Measurements from ENCODE around the gene CTNNBL1. TPM values are rescaled to one million over a fixed set of nuclear protein-coding genes. Genes with fewer than 3 reads are reported as not detected.

CTNNBL1 gene
- total and polyA plus RNA-seq, 2 donors (not counting 3 experiments of a cell fraction or from before 2014, with no cell fraction given): 20.8 to 60.2 TPM

- H3K4me1 ChIP-seq (ENCODE audit: control insufficient read depth, extremely low read depth, insufficient read depth, low read length): no peaks in the 10 kb centered on the region
- H3K79me2 ChIP-seq (ENCODE audit: control insufficient read depth, insufficient read depth, low read length): no peaks in the 10 kb centered on the region
- H3K9ac ChIP-seq (replicated peaks; ENCODE audit: extremely low read depth, insufficient read depth, low read length): no peak overlapping the region
- dilution Hi-C loops (cut with MboI; ENCODE audit: extremely low pct_ligation_motif_present, low sequenced_read_pairs) (no loop called here), intact Hi-C loops (cut with micrococcal nuclease) (no loop called here)
- H3K4me3 ChIP-seq (replicated peaks in 1 of 3; ENCODE audit: insufficient read depth in 1 of 3, low read depth in 1 of 3, low read length in 3 of 3): no peak overlapping the region
- no peak overlapping the region for H3K27ac ChIP-seq (ENCODE audit: insufficient read depth, low read depth, low read length)
- H3K27me3 ChIP-seq (ENCODE audit: control insufficient read depth in 2 of 2, insufficient read depth in 2 of 2, low read length in 2 of 2): no peaks in the 10 kb centered on the region
- no peak overlapping the region for H3K4me2 ChIP-seq (ENCODE audit: insufficient read depth, low read length)
- no peak for DNase-seq (ENCODE audit: low read depth, low spot score)
- H4K20me1 ChIP-seq (replicated peaks; ENCODE audit: control insufficient read depth, extremely low read depth, insufficient read depth, low read length): no peaks in the 10 kb centered on the region
- FAIRE-seq: no peak
- ChIA-PET POLR2A (no interaction called here), CTCF (no interaction called here)
- peaks cover 0 to 7% of the 10 kb centered on the region in 2 experiments for H3K36me3 ChIP-seq (ENCODE audit: control insufficient read depth in 2 of 2, extremely low read depth in 1 of 2, insufficient read depth in 2 of 2, low read length in 2 of 2)
- no peak overlapping the region for H2AFZ ChIP-seq (ENCODE audit: low read depth, low read length)
- no peaks in the 10 kb centered on the region for H3K9me3 ChIP-seq (replicated peaks; ENCODE audit: control insufficient read depth, insufficient read depth, low read length)
- BruUV-seq (replicated peaks): no TSS peak
- no peaks in the 10 kb centered on the region for H3K9me1 ChIP-seq (replicated peaks; ENCODE audit: control insufficient read depth, extremely low read depth, insufficient read depth, low read length)
- TF ChIP-seq FOS (IDR thresholded peaks at IDR 0.05; ENCODE audit: borderline replicate concordance, insufficient read depth, low read length) (no peak), JUN (IDR thresholded peaks at IDR 0.05; ENCODE audit: borderline replicate concordance, insufficient read depth, insufficient read length, low read depth) (no peak), MYC (IDR thresholded peaks at IDR 0.05; ENCODE audit: low read depth, low read length) (no peak), POLR2AphosphoS5 (IDR thresholded peaks at IDR 0.05; ENCODE audit: insufficient read depth, low read depth, low read length) (no peak), GATA2 (IDR thresholded peaks at IDR 0.05; ENCODE audit: insufficient read depth, insufficient read length, low read depth, low read length) (no peak), MAX (IDR thresholded peaks at IDR 0.05; ENCODE audit: insufficient read depth, insufficient read length) (no peak), EZH2 (IDR thresholded peaks at IDR 0.05; ENCODE audit: borderline replicate concordance, low read depth, low read length, severe bottlenecking) (no peak), POLR2A (IDR thresholded peaks at IDR 0.05; ENCODE audit: low read depth, low read length) (no peak)
- TF ChIP-seq, protein P1, sequence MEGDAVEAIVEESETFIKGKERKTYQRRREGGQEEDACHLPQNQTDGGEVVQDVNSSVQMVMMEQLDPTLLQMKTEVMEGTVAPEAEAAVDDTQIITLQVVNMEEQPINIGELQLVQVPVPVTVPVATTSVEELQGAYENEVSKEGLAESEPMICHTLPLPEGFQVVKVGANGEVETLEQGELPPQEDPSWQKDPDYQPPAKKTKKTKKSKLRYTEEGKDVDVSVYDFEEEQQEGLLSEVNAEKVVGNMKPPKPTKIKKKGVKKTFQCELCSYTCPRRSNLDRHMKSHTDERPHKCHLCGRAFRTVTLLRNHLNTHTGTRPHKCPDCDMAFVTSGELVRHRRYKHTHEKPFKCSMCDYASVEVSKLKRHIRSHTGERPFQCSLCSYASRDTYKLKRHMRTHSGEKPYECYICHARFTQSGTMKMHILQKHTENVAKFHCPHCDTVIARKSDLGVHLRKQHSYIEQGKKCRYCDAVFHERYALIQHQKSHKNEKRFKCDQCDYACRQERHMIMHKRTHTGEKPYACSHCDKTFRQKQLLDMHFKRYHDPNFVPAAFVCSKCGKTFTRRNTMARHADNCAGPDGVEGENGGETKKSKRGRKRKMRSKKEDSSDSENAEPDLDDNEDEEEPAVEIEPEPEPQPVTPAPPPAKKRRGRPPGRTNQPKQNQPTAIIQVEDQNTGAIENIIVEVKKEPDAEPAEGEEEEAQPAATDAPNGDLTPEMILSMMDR (IDR thresholded peaks at IDR 0.05; ENCODE audit: extremely low read depth in 1 of 2, insufficient read depth in 1 of 2, low read depth in 1 of 2, low read length in 2 of 2): no peak
Observed at GRCh38 chr20:37737826-37738420, 44.1 kb downstream of the CTNNBL1 start.
